Heart right ventricle (tissue), 16 donors: ENCODE measurements around the gene ATP2A3. TPM values are rescaled to one million over a fixed set of nuclear protein-coding genes. Genes with fewer than 3 reads are reported as not detected.

Experiments
- ATAC-seq, 8 donors: fragments of 200-7000 bp; cut with Tn5 transposase; one replicate each; pipeline ENCODE4 v1.9.1; 2020; ENCODE audit warnings: mild to moderate bottlenecking in 8 of 8, moderate library complexity in 8 of 8, moderate number of reproducible peaks in 1 of 8
- DNase-seq, 2 donors: peaks; one replicate each; pipeline ENCODE4 v3.0.0-alpha.2; 2020
- H3K27ac ChIP-seq, 10 donors: fragments of 200-600 bp; sonication (generic) in 2 of 10; one replicate each; pipeline versions ENCODE4 v1.5.0 to v1.8.0; 2020 to 2022; ENCODE audit warnings: mild to moderate bottlenecking in 3 of 10
- H3K27me3 ChIP-seq, 7 donors: fragments of 200-600 bp; one replicate each; pipeline ENCODE4 v1.8.0; 2021 to 2022; ENCODE audit warnings: mild to moderate bottlenecking in 2 of 7
- H3K36me3 ChIP-seq, 9 donors: fragments of 200-600 bp; sonication (generic) in 1 of 9; one replicate each; pipeline versions ENCODE4 v1.5.0 to v1.8.0; 2020 to 2022; ENCODE audit warnings: mild to moderate bottlenecking in 2 of 9
- H3K4me1 ChIP-seq, 9 donors: fragments of 200-600 bp; sonication (generic) in 1 of 9; one replicate each; pipeline versions ENCODE4 v1.5.0 to v1.8.0; 2020 to 2022; ENCODE audit warnings: mild to moderate bottlenecking in 4 of 9
- H3K4me3 ChIP-seq, 10 donors: fragments of 200-600 bp; sonication (generic) in 2 of 10; one replicate each; pipeline versions ENCODE4 v1.5.0 to v1.8.0; 2020 to 2022; ENCODE audit warnings: mild to moderate bottlenecking in 7 of 10, moderate library complexity in 2 of 10
- H3K9me3 ChIP-seq, 11 donors: fragments of 200-600 bp in 10 of 11; sonication (generic) in 2 of 11; one replicate each; pipeline versions ENCODE4 v1.5.0 to v1.8.0; 2013 to 2022; ENCODE audit warnings: mild to moderate bottlenecking in 2 of 11, control low read depth in 1 of 11, moderate library complexity in 1 of 11
- CTCF ChIP-seq, 9 donors: fragments of 200-600 bp; sonication (generic) in 2 of 9; IDR thresholded peaks; one replicate each; pipeline versions ENCODE4 v1.5.0 to v1.8.0; 2021 to 2022; ENCODE audit warnings: antibody characterized with exemption in 9 of 9, mild to moderate bottlenecking in 5 of 9, moderate library complexity in 1 of 9
- WGBS, 2 donors: extraction: QIAGEN DNeasy Blood & Tissue Kit; methylation state at CpG; one replicate each; pipeline ENCODE4 v1.1.7; 2013; ENCODE audit warnings: inconsistent platforms in 1 of 2; 5-methylcytosine and 5-hydroxymethylcytosine counted together
- intact Hi-C, 10 donors: fragments of 100-400 bp; cut with DNase I; formaldehyde crosslinking; loops; one replicate each; pipeline versions ENCODE4 v1.11.1 to v1.14.2; 2022
- polyA plus RNA-seq, 2 donors: library from polyadenylated mRNA; stranded (reverse); fragments of 200-250 nt; gene quantifications; one replicate each; pipeline ENCODE4 v1.2.3, GENCODE V29; 2013
- total RNA-seq, 10 donors: library from RNA; stranded (reverse); fragmentation: NEBNext Ultra II Directional in 3 of 10; extraction: Animal tissue kit (Norgen Biotek cat#: 25700) in 3 of 10; gene quantifications; one replicate each; pipeline versions ENCODE4 v1.2.1 to v1.2.4, GENCODE V29; 2021 to 2023
- donor health status: Arrhythmogenic right ventricular cardiomyopathy.
- donor health status: ischemic (EF 13 %, LVEDD 7.1; RV severe dilation, severe dysfunction).
- donor health status: healthy with polysubstance abuse.
- donor health status: DM: no; HTN: yes; CAD: no.
- donor health status: DM: no; HTN: no; CAD: no.
- donor health status: ischemic (EF 25% LVEDD 6.9; RV normal size, moderate dysfunction).
- donor health status: ischemic (EF 25% LVEDD 5.7; RV mildly dilated, moderate dysfunction).
- donor health status: healthy.
- donor health status: DM: yes; HTN: yes; CAD: no.
- donor health status: Ischemic cardiomyopathy.
- donor health status: ischemic (EF 35%, LVEDD 5.7; RV mildly dilated, moderate dysfunction).
- donor health status: nonischemic (EF 11% LVEDD 7.7; RV severe dilation, severe dysfunction).
- donor health status: DM: yes; HTN: yes; CAD: no.
- donor health status: PGD.
- donor health status: ischemic (EF 29% LVEDD 5.4; RV normal size, mild dysfunction).
- donor health status: nonischemic (EF 23%, LVEDD 6.1; RV moderate dilation, normal function).

Gene ATP2A3
- total and polyA plus RNA-seq, 12 donors = 4.3 to 11.0 (median 7.3) TPM

- Histone ChIP-seq H3K27ac (peak overlapping the region in 8 of 10 donors; percentile 24 to 77 (median 67)), H3K36me3 (no peaks in the 10 kb centered on the region), H3K27me3 (no peaks in the 10 kb centered on the region), H3K4me3 (no peak overlapping the region), H3K9me3 (peaks cover 0 to 30% (median 7%) of the 10 kb centered on the region in 11 donors), H3K4me1 (peaks cover 5 to 43% (median 23%) of the 10 kb centered on the region in 9 donors)
- DNase-seq (peak; percentile 89), ATAC-seq (peak; percentile 88 to 97 (median 94))
- no peak for TF ChIP-seq CTCF (IDR thresholded peaks at IDR 0.05)
- intact Hi-C loops = no loop called here
- 20 to 37% methylated on average over 17 of the region's 17 CpGs for WGBS, 2 donors
These were observed 12.5 kb upstream of the ATP2A3 start for GRCh38 chr17:3976675-3977171.

GRCh38 chr17:3974980-3975379, 10.7 kb upstream of the ATP2A3 start:
- no peak overlapping the region for H3K4me3 ChIP-seq
- peaks cover 5 to 41% (median 23%) of the 10 kb centered on the region in 9 donors for H3K4me1 ChIP-seq
- 97 to 98% methylated on average over 9 of the region's 9 CpGs for WGBS, 2 donors
- H3K36me3 ChIP-seq = no peaks in the 10 kb centered on the region
- peaks cover 0 to 30% (median 7%) of the 10 kb centered on the region in 11 donors for H3K9me3 ChIP-seq
- ATAC-seq (no peak), DNase-seq (no peak)
- no peak overlapping the region for H3K27ac ChIP-seq
- intact Hi-C loops = no loop called here
- TF ChIP-seq CTCF (IDR thresholded peaks at IDR 0.05) = no peak
- no peaks in the 10 kb centered on the region for H3K27me3 ChIP-seq

GRCh38 chr17:3974138-3974687, 10.0 kb upstream of the ATP2A3 start:
- intact Hi-C loops = no loop called here
- Histone ChIP-seq H3K27ac (peak overlapping the region in 1 of 10 donors; percentile 15), H3K4me3 (no peak overlapping the region), H3K4me1 (peaks cover 5 to 40% (median 23%) of the 10 kb centered on the region in 9 donors), H3K36me3 (no peaks in the 10 kb centered on the region), H3K27me3 (no peaks in the 10 kb centered on the region), H3K9me3 (peaks cover 0 to 25% (median 7%) of the 10 kb centered on the region in 11 donors)
- no peak for TF ChIP-seq CTCF (IDR thresholded peaks at IDR 0.05)
- WGBS, 2 donors = 44 to 69% methylated on average over 12 to 15 of the region's 15 CpGs
- DNase-seq (no peak), ATAC-seq (no peak)

- Histone ChIP-seq H3K4me1 (peaks cover 5 to 34% (median 23%) of the 10 kb centered on the region in 9 donors), H3K4me3 (no peak overlapping the region), H3K27ac (no peak overlapping the region), H3K9me3 (peaks cover 0 to 19% (median 7%) of the 10 kb centered on the region in 11 donors), H3K36me3 (no peaks in the 10 kb centered on the region), H3K27me3 (no peaks in the 10 kb centered on the region)
- TF ChIP-seq CTCF (IDR thresholded peaks at IDR 0.05) = no peak
- ATAC-seq = no peak
- WGBS, 2 donors = 82 to 84% methylated on average over 10 of the region's 10 CpGs
- intact Hi-C loops = no loop called here
- DNase-seq = no peak
These were observed 9.4 kb upstream of the ATP2A3 start for GRCh38 chr17:3973495-3974137.
